ENCODE measurements around the gene SPOCK1.

- no peak for TF ChIP-seq CTCF (IDR thresholded peaks at IDR 0.05; ENCODE audit: low read depth, low read length, missing input control)
- no peak for TF ChIP-seq YY1 (IDR thresholded peaks at IDR 0.05)
- no peak for TF ChIP-seq JUND (IDR thresholded peaks at IDR 0.05)
- no peak for TF ChIP-seq ZBTB33 (IDR thresholded peaks at IDR 0.05)
- TF ChIP-seq MAX (IDR thresholded peaks at IDR 0.05) = no peak
- no peak for TF ChIP-seq HNF4A (conservative IDR thresholded peaks at IDR 0.05)
- no peak for TF ChIP-seq ATF3 (IDR thresholded peaks at IDR 0.05)
- TF ChIP-seq REST (IDR thresholded peaks at IDR 0.05) = no peak
- no peak for TF ChIP-seq EGR1 (IDR thresholded peaks at IDR 0.05; ENCODE audit: low read depth in 2 of 2)
- no peak for TF ChIP-seq SP1 (IDR thresholded peaks at IDR 0.05)
Observed at GRCh38 chr5:137188566-137188965, 310.6 kb downstream of the SPOCK1 start.
